HepG2 (cell line): Measurements from ENCODE around the gene CELF4. TPM values are rescaled to one million over a fixed set of nuclear protein-coding genes. Genes with fewer than 3 reads are reported as not detected.

ENCODE experiments used
- ATAC-seq: fragments of 200-7000 bp; cut with Tn5 transposase; 3 replicates; pipeline ENCODE4 v1.9.1; 2020; ENCODE audit warnings: mild to moderate bottlenecking, moderate library complexity
- BruUV-seq: library from RNA; stranded (reverse); fragments of 400-500 nt; replicated peaks from 2 replicates; lab custom pipeline; 2021; lab: Mats Ljungman, UMichigan
- CTCF ChIA-PET: fragments of 300-600 bp; formaldehyde crosslinking; extraction: SDS; loops from one replicate; lab custom pipeline; 2021; ENCODE audit warnings: low total read pairs, inconsistent platforms, low intra/inter-chr PET ratio; lab: Yijun Ruan, JAX
- POLR2A ChIA-PET: fragments of 350-600 bp; sonication (Branson Sonifier 250); formaldehyde crosslinking; loops from one replicate; lab custom pipeline; 2020; ENCODE audit warnings: antibody characterized with exemption, inconsistent platforms; lab: Yijun Ruan, JAX
- DNase-seq: peaks from one replicate; pipeline ENCODE4 v3.0.0-alpha.2; 2015; ENCODE audit warnings: low spot score
- FAIRE-seq: peaks from 3 replicates; lab custom pipeline; 2011; peaks lifted over from hg19 to GRCh38; lab: Jason Lieb, UNC
- H2AFZ ChIP-seq: one replicate; pipeline ENCODE4 v1.6.1; 2011; ENCODE audit warnings: low read length, inconsistent platforms
- H3K27ac ChIP-seq: fragments of 300-600 bp; 3 replicates; pipeline ENCODE4 v1.8.0; 2011; ENCODE audit warnings: mixed run types, mild to moderate bottlenecking, mixed read lengths, low read length, inconsistent platforms; ENCODE audit not compliant: insufficient read depth; ENCODE audit errors: extremely low read length
- H3K27me3 ChIP-seq, 2 experiments: fragments of 200-600 bp in 1 of 2; 2 replicates in 1 of 2; 3 replicates in 1 of 2; pipeline versions ENCODE4 v1.6.0 to v1.8.0; 2011; ENCODE audit warnings: low read length in 2 of 2, mild to moderate bottlenecking in 2 of 2, moderate library complexity in 2 of 2, inconsistent platforms in 1 of 2; ENCODE audit not compliant: insufficient read depth in 2 of 2, control insufficient read depth in 1 of 2
- H3K36me3 ChIP-seq, 2 experiments: fragments of 200-600 bp in 1 of 2; replicated peaks in 1 of 2; 2 replicates in 1 of 2; 3 replicates in 1 of 2; pipeline versions ENCODE4 v1.5.1 to v1.8.0; 2011; ENCODE audit warnings: low read length in 2 of 2, inconsistent platforms in 1 of 2; ENCODE audit not compliant: insufficient read depth in 2 of 2, control insufficient read depth in 1 of 2
- H3K4me1 ChIP-seq: 2 replicates; pipeline ENCODE4 v1.5.1; 2012; ENCODE audit warnings: low read length, inconsistent platforms; ENCODE audit not compliant: insufficient read depth
- H3K4me2 ChIP-seq: 2 replicates; pipeline ENCODE4 v1.6.0; 2011; ENCODE audit warnings: low read depth, low read length, inconsistent platforms
- H3K4me3 ChIP-seq, 3 experiments: fragments of 200-600 bp in 1 of 3; sonication (generic), shearing (Covaris generic) in 1 of 3; replicated peaks in 1 of 3; 2 replicates each; pipeline ENCODE4 v1.5.1; 2011 to 2016; ENCODE audit warnings: low read length in 3 of 3, inconsistent platforms in 2 of 3, low read depth in 2 of 3, mild to moderate bottlenecking in 2 of 3, control low read depth in 1 of 3, mixed read lengths in 1 of 3; ENCODE audit not compliant: insufficient read depth in 1 of 3
- H3K79me2 ChIP-seq: one replicate; pipeline ENCODE4 v1.6.1; 2011; ENCODE audit warnings: low read length, inconsistent platforms; ENCODE audit not compliant: insufficient read depth
- H3K9ac ChIP-seq: 2 replicates; pipeline ENCODE4 v1.6.0; 2011; ENCODE audit warnings: mild to moderate bottlenecking, low read depth, low read length, inconsistent platforms; ENCODE audit not compliant: insufficient read depth
- H3K9me3 ChIP-seq: 2 replicates; pipeline ENCODE4 v1.5.1; 2012; ENCODE audit warnings: mild to moderate bottlenecking, low read length
- H4K20me1 ChIP-seq: 2 replicates; pipeline ENCODE4 v1.6.0; 2011; ENCODE audit warnings: inconsistent platforms, mild to moderate bottlenecking, low read length, moderate library complexity; ENCODE audit not compliant: insufficient read depth
- ATF3 ChIP-seq: sonication (generic); formaldehyde crosslinking; IDR thresholded peaks from 2 replicates; pipeline ENCODE4 v1.4.0; 2020; ENCODE audit warnings: missing genetic modification reagents
- DNMT3B ChIP-seq: conservative IDR thresholded peaks from 2 replicates; pipeline ENCODE4 v1.6.1; 2016; ENCODE audit warnings: missing biosample characterization, control low read depth
- ETV6 ChIP-seq: sonication (generic); formaldehyde crosslinking; conservative IDR thresholded peaks from 2 replicates; pipeline ENCODE4 v1.4.0; 2020; ENCODE audit warnings: missing genetic modification reagents
- GMEB1 ChIP-seq: sonication (generic); formaldehyde crosslinking; IDR thresholded peaks from 2 replicates; pipeline ENCODE4 v1.5.1; 2020; ENCODE audit warnings: missing genetic modification reagents, mild to moderate bottlenecking, borderline replicate concordance
- POGZ ChIP-seq: sonication (generic); formaldehyde crosslinking; IDR thresholded peaks from 2 replicates; pipeline ENCODE4 v1.4.0; 2020; ENCODE audit warnings: mild to moderate bottlenecking, missing genetic modification reagents
- TEAD2 ChIP-seq: sonication (generic); formaldehyde crosslinking; IDR thresholded peaks from 2 replicates; pipeline ENCODE4 v1.9.0; 2021; ENCODE audit warnings: missing genetic modification reagents
- THAP9 ChIP-seq: sonication (generic); formaldehyde crosslinking; IDR thresholded peaks from 2 replicates; pipeline ENCODE4; 2020; ENCODE audit warnings: missing genetic modification reagents, mild to moderate bottlenecking, borderline replicate concordance
- ZHX1 ChIP-seq: sonication (generic); formaldehyde crosslinking; IDR thresholded peaks from 2 replicates; pipeline ENCODE4 v1.8.1; 2022; ENCODE audit warnings: low read depth, mild to moderate bottlenecking, missing genetic modification reagents
- ZNF616 ChIP-seq: sonication (generic); formaldehyde crosslinking; IDR thresholded peaks from 2 replicates; pipeline ENCODE4 v1.5.0; 2020; ENCODE audit warnings: low read depth, mild to moderate bottlenecking, missing genetic modification reagents
- ZNF7 ChIP-seq: IDR thresholded peaks from 2 replicates; pipeline ENCODE4 v1.6.1; 2016; ENCODE audit warnings: missing biosample characterization, missing genetic modification reagents
- WGBS: methylation state at CpG from one replicate; pipeline ENCODE4 v1.1.6; 2017; ENCODE audit warnings: low lambda C conversion rate; 5-methylcytosine and 5-hydroxymethylcytosine counted together
- in situ Hi-C: cut with HindIII; loops from 2 replicates; pipeline ENCODE4 v1.10.0; 2017; ENCODE audit warnings: low pct_unique_long_range_greater_than_20kb; ENCODE audit not compliant: extremely low pct_ligation_motif_present
- intact Hi-C: fragments of 100-400 bp; cut with micrococcal nuclease; formaldehyde crosslinking; loops from one replicate; pipeline ENCODE4 v1.10.0; 2022; ENCODE audit not compliant: unreplicated experiment
- polyA plus RNA-seq, 8 experiments: library from polyadenylated mRNA; depleted of rRNA in 3 of 8; stranded (reverse) in 7 of 8; unstranded in 1 of 8; fragments of >200 nt; fragmentation: Illumina TruSeq in 4 of 8; extraction: Trizol in 4 of 8; gene quantifications; 2 replicates each; pipeline versions ENCODE4 v1.2.1 to v1.2.3, GENCODE V29; 2011 to 2016; ENCODE audit warnings: low read depth in 4 of 8, missing spikeins in 1 of 8, mixed read lengths in 1 of 8; ENCODE audit not compliant: insufficient read depth in 1 of 8
- total RNA-seq, 5 experiments: library from RNA; depleted of rRNA; stranded (reverse); fragments of >200 nt; fragmentation: Illumina TruSeq; extraction: Trizol; gene quantifications; 2 replicates each; pipeline ENCODE4 v1.2.3, GENCODE V29; 2016; ENCODE audit warnings: low read depth in 1 of 5

The CELF4 gene
- total and polyA plus RNA-seq, 2 of the 13 experiments (the other 11 are each of a cell fraction or from before 2014, with no cell fraction given): not detected

- WGBS: 17% methylated on average over 2 of the region's 3 CpGs
- no peak overlapping the region for H3K4me2 ChIP-seq
- TF ChIP-seq DNMT3B (no peak), ATF3 (CRISPR knock-in tag) (no peak), POGZ (no peak), ETV6 (CRISPR knock-in tag) (no peak), ZNF616 (CRISPR knock-in tag) (no peak), THAP9 (no peak), TEAD2 (CRISPR knock-in tag) (no peak), GMEB1 (CRISPR knock-in tag) (no peak), ZNF7 (CRISPR knock-in tag) (no peak), ZHX1 (no peak)
- DNase-seq (no peak), ATAC-seq (no peak), FAIRE-seq (no peak)
- H3K27me3 ChIP-seq: peaks cover 1 to 14% of the 10 kb centered on the region in 2 experiments; a peak in 1 of 5 replicates
- peaks cover 25% of the 10 kb centered on the region for H3K4me1 ChIP-seq
- H3K79me2 ChIP-seq: no peaks in the 10 kb centered on the region
- no TSS peak for BruUV-seq
- in situ Hi-C loops (no loop called here), intact Hi-C loops (no loop called here)
- ChIA-PET CTCF (no interaction called here), POLR2A (no interaction called here)
- H3K9ac ChIP-seq: no peak overlapping the region
- H3K27ac ChIP-seq: no peak overlapping the region
- no peak overlapping the region for H2AFZ ChIP-seq
- H3K9me3 ChIP-seq: no peaks in the 10 kb centered on the region
- no peaks in the 10 kb centered on the region for H3K36me3 ChIP-seq
- H3K4me3 ChIP-seq: no peak overlapping the region
- H4K20me1 ChIP-seq: no peaks in the 10 kb centered on the region
Measured at GRCh38 chr18:37302519-37302918, 263.1 kb downstream of the CELF4 start.
